ENCODE measurements around the gene APP.

DNA sequence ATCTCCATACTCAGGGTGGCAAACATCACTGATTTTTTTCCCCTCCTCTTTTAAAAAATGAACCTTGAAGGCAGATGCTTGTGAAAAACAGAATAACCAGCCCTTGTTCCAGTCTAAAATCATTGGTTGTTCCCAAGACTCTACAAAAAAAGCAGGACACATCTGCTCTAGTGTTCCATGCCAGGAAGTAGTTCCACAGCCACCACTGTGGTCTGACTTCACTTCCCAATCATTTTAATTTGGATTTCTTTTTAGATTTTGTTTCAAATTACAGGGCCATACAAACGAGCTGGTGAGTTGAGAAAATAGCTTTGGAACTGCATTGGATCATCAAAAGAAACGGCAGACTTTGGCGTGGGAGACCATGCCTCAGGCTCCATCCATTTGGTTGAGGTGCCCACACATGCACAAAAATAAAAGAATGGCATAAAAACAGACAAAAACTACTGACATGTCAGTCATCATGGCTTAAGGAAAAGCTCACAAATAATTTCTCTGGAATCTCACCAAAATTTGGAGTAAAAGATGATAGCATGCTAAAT is 225.8 kb downstream of the APP start:
- TF ChIP-seq, protein P1, sequence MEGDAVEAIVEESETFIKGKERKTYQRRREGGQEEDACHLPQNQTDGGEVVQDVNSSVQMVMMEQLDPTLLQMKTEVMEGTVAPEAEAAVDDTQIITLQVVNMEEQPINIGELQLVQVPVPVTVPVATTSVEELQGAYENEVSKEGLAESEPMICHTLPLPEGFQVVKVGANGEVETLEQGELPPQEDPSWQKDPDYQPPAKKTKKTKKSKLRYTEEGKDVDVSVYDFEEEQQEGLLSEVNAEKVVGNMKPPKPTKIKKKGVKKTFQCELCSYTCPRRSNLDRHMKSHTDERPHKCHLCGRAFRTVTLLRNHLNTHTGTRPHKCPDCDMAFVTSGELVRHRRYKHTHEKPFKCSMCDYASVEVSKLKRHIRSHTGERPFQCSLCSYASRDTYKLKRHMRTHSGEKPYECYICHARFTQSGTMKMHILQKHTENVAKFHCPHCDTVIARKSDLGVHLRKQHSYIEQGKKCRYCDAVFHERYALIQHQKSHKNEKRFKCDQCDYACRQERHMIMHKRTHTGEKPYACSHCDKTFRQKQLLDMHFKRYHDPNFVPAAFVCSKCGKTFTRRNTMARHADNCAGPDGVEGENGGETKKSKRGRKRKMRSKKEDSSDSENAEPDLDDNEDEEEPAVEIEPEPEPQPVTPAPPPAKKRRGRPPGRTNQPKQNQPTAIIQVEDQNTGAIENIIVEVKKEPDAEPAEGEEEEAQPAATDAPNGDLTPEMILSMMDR (IDR thresholded peaks at IDR 0.05; ENCODE audit: low read length) = no peak
- no peak for TF ChIP-seq EZH2 (optimal IDR thresholded peaks at IDR 0.05; ENCODE audit: low read depth, low read length)
- TF ChIP-seq EZH2phosphoT487 (IDR thresholded peaks at IDR 0.05; ENCODE audit: low read length) = no peak
